Measurements from ENCODE around the gene EXOC4.

The EXOC4 gene

DNA sequence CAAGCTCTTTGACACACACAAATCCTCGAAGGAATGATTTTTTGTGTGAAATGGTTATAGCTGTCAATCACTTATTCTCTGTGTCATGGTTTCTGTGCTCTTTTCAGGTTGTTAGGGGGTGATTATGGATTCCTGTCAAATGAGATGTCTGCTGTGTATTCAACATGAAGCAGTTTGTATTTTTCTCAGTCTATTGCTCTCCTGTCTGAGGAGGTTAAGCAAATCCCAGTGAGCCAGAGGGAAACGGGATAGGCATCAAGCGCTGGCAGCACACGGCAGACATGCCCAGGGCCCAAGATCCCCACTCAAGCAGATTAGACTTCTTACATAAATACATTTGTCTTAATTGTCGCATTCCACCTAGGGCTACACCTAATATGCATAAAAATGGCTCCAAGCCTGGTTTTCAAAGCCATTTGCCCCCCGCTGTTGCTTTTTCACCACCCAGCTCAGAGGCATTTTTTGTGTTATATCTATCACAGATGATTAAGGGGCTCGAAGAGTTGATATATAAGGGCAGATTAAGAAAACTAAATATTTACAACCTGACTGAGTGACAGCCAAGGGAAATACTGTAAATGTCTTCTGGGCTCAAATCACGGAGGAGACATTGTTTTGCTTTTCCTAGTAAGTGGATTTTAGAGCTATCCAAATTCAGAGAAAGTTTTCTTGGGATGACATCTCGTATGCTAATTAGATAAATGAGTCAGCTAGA, 681.5 kb downstream of the EXOC4 start:
- H3K36me3 ChIP-seq = peaks cover 4 to 38% (median 18%) of the 10 kb centered on the region in 11 experiments; a peak in 11 of 22 replicates
- H4K20me1 ChIP-seq = 0 out of 22 replicates have a peak, but pooled peaks cover 0 to 2% (median 0%) of the 10 kb centered on the region in 11 experiments
- H3K27ac ChIP-seq = no peak overlapping the region
- H3K27me3 ChIP-seq = no peaks in the 10 kb centered on the region
- TF ChIP-seq Cebpa-rat (IDR thresholded peaks at IDR 0.05) = no peak
- H3K4me3 ChIP-seq = no peak overlapping the region
- H3K4me2 ChIP-seq = no peak overlapping the region
- H3K9me3 ChIP-seq (replicated peaks in 1 of 11) = no peaks in the 10 kb centered on the region
- no peaks in the 10 kb centered on the region for H3K4me1 ChIP-seq
- H3K9ac ChIP-seq = no peak overlapping the region

DNA sequence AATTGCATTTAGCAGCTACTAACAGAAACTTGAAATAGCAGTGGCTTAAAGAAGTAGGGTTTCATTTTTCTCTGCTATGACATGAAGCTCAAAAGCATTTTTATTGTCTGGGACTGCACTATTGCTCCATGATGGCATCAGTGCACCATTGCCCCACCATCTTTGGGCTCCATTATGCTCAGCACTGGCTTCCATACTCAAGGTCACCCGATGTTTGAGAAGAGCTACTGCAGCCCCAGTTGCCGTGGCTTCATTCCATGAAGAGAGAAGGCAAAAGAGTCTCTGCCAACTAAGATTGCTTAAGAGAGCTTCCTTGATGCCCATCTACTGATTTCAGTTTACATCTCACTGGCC, 682.1 kb downstream of the EXOC4 start:
- no peaks in the 10 kb centered on the region for H3K27me3 ChIP-seq

DNA sequence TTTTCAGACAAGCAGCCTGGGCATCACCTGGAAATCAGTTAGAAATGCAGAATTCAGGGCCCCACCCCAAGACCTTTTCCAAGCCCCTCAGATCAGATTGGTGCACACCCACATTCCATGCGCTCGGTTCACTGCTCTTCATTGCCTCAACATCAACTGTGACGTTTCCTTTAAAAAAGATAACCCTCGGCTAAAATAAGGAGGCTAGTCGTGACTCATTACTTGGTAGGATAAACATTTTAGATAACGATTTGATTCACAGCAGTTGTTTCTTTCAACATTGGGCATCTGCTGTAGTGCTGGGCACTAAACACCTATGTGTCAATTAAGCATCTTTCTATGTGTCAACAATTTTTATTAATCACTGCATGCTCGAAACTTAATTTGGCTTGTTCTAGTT, 683.2 kb downstream of the EXOC4 start:
- Histone ChIP-seq H3K36me3 (peaks cover 8 to 55% (median 21%) of the 10 kb centered on the region in 11 experiments; a peak in 11 of 22 replicates), H3K4me1 (no peaks in the 10 kb centered on the region), H3K27ac (no peak overlapping the region), H4K20me1 (no peaks in the 10 kb centered on the region), H3K27me3 (no peaks in the 10 kb centered on the region), H3K4me3 (no peak overlapping the region), H3K9me3 (replicated peaks in 1 of 11) (no peaks in the 10 kb centered on the region), H3K9ac (no peak overlapping the region), H3K4me2 (no peak overlapping the region)
- TF ChIP-seq Cebpa-rat (IDR thresholded peaks at IDR 0.05) = no peak

More for the DNA sequence above, 682.1 kb downstream of the EXOC4 start:
- no peak for TF ChIP-seq Cebpa-rat (IDR thresholded peaks at IDR 0.05)
- H3K4me2 ChIP-seq = no peak overlapping the region
- H3K4me3 ChIP-seq = no peak overlapping the region
- no peaks in the 10 kb centered on the region for H3K9me3 ChIP-seq (replicated peaks in 1 of 11)
- no peak overlapping the region for H3K27ac ChIP-seq
- no peak overlapping the region for H3K9ac ChIP-seq
- H4K20me1 ChIP-seq = no peaks in the 10 kb centered on the region
- peaks cover 5 to 44% (median 20%) of the 10 kb centered on the region in 11 experiments; a peak in 11 of 22 replicates for H3K36me3 ChIP-seq
- H3K4me1 ChIP-seq = no peaks in the 10 kb centered on the region

DNA sequence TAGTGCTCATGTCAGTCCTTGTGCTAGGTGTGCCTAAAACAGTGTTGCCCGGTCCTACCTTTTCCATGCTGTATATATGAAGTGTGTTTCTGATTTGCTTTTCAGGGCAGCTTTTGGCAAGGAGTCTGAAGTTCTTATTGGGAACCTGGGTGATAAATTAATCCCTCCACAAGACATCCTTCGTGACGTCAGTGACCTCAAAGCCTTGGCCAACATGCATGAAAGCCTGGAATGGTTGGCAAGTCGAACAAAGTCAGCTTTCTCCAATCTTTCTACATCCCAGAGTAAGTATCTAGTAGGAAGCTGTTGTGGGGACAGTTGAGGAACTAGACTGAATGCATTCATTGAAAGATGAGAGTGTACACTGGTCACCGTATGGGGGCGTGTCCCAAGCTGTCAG, 684.9 kb downstream of the EXOC4 start:
- peaks cover 8 to 65% (median 21%) of the 10 kb centered on the region in 11 experiments; a peak in 11 of 22 replicates for H3K36me3 ChIP-seq
- no peaks in the 10 kb centered on the region for H3K27me3 ChIP-seq
- TF ChIP-seq Cebpa-rat (IDR thresholded peaks at IDR 0.05) = no peak
- H3K4me1 ChIP-seq = no peaks in the 10 kb centered on the region
- H4K20me1 ChIP-seq = no peaks in the 10 kb centered on the region; a peak in 1 of 22 replicates
- no peak overlapping the region for H3K4me3 ChIP-seq
- no peak overlapping the region for H3K27ac ChIP-seq
- H3K9ac ChIP-seq = no peak overlapping the region
- H3K4me2 ChIP-seq = no peak overlapping the region
- H3K9me3 ChIP-seq (replicated peaks in 1 of 11) = no peaks in the 10 kb centered on the region

DNA sequence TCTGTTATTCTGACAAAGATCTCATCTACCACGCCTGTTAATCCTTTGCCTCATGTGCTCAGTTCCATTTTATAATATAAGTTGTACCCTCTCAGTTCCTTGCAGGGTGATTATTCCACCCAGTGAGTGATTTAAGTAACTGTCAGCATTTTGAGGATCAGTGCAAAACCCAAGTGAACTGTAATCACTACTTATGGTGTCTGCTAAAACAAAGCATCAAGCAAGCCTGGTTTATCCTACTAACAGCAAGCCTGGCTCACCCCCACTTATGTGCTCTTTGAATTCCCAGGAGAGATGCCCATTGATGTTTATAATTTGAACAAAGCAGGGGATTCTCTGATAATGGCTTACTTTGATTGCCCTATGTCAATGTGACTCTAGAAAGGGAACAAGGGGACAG, 687.5 kb downstream of the EXOC4 start:
- Histone ChIP-seq H3K27ac (no peak overlapping the region), H3K9ac (no peak overlapping the region), H3K4me2 (no peak overlapping the region), H3K36me3 (peaks cover 8 to 48% (median 19%) of the 10 kb centered on the region in 11 experiments; a peak in 12 of 22 replicates), H4K20me1 (no peaks in the 10 kb centered on the region; a peak in 1 of 22 replicates), H3K4me1 (no peaks in the 10 kb centered on the region), H3K27me3 (no peaks in the 10 kb centered on the region), H3K4me3 (no peak overlapping the region), H3K9me3 (replicated peaks in 1 of 11) (no peaks in the 10 kb centered on the region)
- TF ChIP-seq Cebpa-rat (IDR thresholded peaks at IDR 0.05) = no peak

DNA sequence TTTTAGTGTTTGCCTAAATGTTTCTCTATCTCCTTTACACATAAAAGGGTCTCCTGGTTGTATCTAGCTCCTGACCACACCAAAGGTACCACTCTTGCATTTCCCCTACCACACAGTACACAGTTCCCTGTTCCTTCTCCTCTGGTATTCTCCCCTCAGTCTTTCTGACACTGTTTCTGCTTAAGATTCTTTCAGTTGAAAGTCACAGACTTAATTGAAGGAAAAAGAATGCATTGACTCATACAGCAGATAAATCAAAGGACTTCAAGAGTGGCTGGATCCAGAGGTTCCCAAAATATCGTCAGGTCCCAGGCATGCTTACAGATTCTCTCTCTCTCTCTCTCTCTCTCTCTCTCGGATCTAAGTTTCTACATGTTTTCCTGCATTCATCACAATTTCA, 688.6 kb downstream of the EXOC4 start:
- Histone ChIP-seq H3K27me3 (no peaks in the 10 kb centered on the region), H3K4me1 (no peaks in the 10 kb centered on the region), H3K4me3 (no peak overlapping the region), H3K36me3 (peaks cover 8 to 53% (median 19%) of the 10 kb centered on the region in 11 experiments; a peak in 12 of 22 replicates), H4K20me1 (no peaks in the 10 kb centered on the region; a peak in 1 of 22 replicates), H3K9me3 (replicated peaks in 1 of 11) (no peaks in the 10 kb centered on the region), H3K4me2 (no peak overlapping the region), H3K9ac (no peak overlapping the region), H3K27ac (no peak overlapping the region)
- no peak for TF ChIP-seq Cebpa-rat (IDR thresholded peaks at IDR 0.05)

DNA sequence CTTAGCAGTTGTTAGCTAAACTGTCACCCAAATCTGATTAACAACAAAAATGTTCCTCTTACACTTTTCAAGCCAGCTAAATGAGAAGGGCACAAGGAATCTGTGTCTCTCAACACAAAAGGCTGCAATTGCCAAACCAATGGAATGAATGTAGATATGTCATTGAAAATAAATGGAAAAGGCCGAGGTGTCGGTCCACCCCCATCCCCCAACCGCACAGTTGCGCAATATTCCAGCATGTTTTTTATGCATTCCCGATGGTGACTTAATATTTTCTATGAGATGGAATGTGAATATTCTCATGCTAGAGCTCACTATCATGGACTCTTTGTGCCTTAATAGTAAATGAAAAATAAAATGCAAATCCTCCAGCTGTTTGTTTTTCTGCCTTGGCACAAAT, 692.6 kb downstream of the EXOC4 start:
- no peak overlapping the region for H3K4me2 ChIP-seq

DNA sequence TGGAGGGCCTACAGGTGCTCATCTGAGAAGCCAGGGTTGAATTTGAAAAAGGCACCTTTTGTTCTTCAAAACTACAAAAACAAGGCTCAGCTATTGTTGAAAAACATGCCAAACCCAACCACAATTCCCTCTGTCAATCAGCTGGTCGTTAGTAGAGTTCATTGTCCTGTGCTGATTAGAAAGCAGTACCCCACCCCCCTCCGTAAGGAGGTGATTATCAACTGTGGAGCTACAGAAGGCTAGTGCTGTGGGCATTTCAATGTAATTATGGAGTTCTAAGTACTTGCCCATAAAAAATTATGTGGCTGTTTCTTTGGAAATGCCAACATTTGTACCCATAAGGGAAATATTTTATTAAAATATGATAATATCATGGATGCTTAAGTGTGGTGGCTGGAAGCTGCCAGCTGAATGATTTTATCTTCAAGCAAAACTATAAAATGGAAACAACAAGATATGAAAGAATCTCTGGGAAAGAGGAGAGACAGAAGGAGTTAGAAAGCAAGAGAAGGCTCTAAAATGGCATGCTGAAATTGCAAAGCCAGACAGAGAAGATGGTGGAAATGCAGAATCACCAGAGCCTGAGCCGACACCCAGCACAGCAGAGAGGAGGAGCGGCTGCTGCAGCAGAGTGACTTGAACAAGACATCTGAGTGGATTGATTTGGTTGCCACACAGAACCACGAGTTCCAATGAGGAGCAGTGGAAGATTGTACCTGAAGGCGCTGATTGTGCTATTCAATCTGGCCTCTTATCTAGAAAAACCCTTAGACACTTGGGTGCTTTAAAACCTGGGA, 694.8 kb downstream of the EXOC4 start:
- peaks cover 0 to 19% (median 2%) of the 10 kb centered on the region in 11 experiments; a peak in 4 of 22 replicates for H3K9me3 ChIP-seq (replicated peaks in 1 of 11)
- H4K20me1 ChIP-seq = no peaks in the 10 kb centered on the region; a peak in 1 of 22 replicates
- no peak overlapping the region for H3K9ac ChIP-seq
- H3K27ac ChIP-seq = no peak overlapping the region
- H3K27me3 ChIP-seq = no peaks in the 10 kb centered on the region
- H3K4me3 ChIP-seq = no peak overlapping the region
- peaks cover 2 to 64% (median 12%) of the 10 kb centered on the region in 11 experiments; a peak in 14 of 22 replicates for H3K36me3 ChIP-seq
- TF ChIP-seq Cebpa-rat (IDR thresholded peaks at IDR 0.05) = no peak
- no peak overlapping the region for H3K4me2 ChIP-seq
- H3K4me1 ChIP-seq = no peaks in the 10 kb centered on the region

More for the DNA sequence above, 692.6 kb downstream of the EXOC4 start:
- peak in 10 of 11 experiments; percentile 11 to 94 (median 65); a peak in 13 of 22 replicates for TF ChIP-seq Cebpa-rat (IDR thresholded peaks at IDR 0.05)
- no peaks in the 10 kb centered on the region for H3K27me3 ChIP-seq
- H3K27ac ChIP-seq = no peak overlapping the region
- no peaks in the 10 kb centered on the region for H3K9me3 ChIP-seq (replicated peaks in 1 of 11)
- H3K9ac ChIP-seq = no peak overlapping the region
- no peak overlapping the region for H3K4me3 ChIP-seq
- H4K20me1 ChIP-seq = no peaks in the 10 kb centered on the region; a peak in 1 of 22 replicates
- peaks cover 0 to 50% (median 3%) of the 10 kb centered on the region in 11 experiments; a peak in 9 of 22 replicates for H3K36me3 ChIP-seq
- H3K4me1 ChIP-seq = no peaks in the 10 kb centered on the region

DNA sequence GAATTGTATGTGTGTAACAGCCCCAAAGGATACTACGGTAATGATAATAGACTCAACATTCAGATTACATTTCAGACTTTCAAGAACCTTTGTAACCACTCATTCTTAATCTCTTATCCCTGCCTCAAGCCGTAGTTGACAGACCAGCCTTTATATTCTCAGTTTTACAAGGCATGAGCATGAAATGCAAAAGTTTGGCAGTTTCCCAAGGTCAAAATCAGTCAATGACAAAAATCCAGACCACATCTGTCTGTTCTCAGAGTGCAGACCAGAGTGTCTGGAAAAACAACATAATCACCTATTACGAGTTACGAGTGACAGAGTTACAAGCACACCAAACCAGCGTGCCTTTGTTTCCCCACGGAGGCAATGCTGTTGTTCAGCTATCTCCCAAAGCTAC, 695.7 kb downstream of the EXOC4 start:
- peaks cover 3 to 28% (median 9%) of the 10 kb centered on the region in 11 experiments; a peak in 15 of 22 replicates for H3K9me3 ChIP-seq (replicated peaks in 1 of 11)
- no peak overlapping the region for H3K9ac ChIP-seq
- no peaks in the 10 kb centered on the region for H4K20me1 ChIP-seq
- H3K4me1 ChIP-seq = no peaks in the 10 kb centered on the region
- TF ChIP-seq Cebpa-rat (IDR thresholded peaks at IDR 0.05) = no peak
- no peaks in the 10 kb centered on the region for H3K27me3 ChIP-seq
- H3K4me3 ChIP-seq = no peak overlapping the region
- H3K36me3 ChIP-seq = peaks cover 5 to 65% (median 12%) of the 10 kb centered on the region in 11 experiments; a peak in 15 of 22 replicates
- no peak overlapping the region for H3K27ac ChIP-seq
- no peak overlapping the region for H3K4me2 ChIP-seq
